ENCODE measurements around the gene NLRP4. TPM values are rescaled to one million over a fixed set of nuclear protein-coding genes. Genes with fewer than 3 reads are reported as not detected.

Gene NLRP4
- polyA plus RNA-seq, 1 donor (not counting 4 experiments of a cell fraction or from before 2014, with no cell fraction given): not detected

DNA sequence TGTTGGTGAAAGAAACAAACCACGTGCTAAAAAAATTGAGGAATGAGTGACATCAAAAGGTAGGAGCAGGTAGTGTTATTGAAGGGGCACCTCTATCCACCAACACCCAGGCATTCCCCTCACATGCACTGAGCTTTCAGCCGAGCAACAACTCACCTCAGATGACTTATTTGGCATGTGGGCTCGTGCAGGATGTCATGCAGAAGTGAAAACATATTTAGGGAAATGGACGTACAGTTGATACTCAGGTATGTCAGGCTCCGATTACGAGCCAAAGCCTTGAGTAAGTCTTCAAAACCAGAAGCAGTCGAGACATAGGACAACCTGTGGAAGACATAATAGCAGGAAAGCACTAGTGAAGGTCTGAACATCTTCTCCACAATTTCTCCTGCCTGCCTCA lies 34.9 kb upstream of the NLRP4 start:
- TF ChIP-seq EZH2 (IDR thresholded peaks at IDR 0.05; ENCODE audit: low read length) (no peak), CTCF (optimal IDR thresholded peaks at IDR 0.05 in 1 of 3, IDR thresholded peaks at IDR 0.05 in 1 of 3, conservative IDR thresholded peaks at IDR 0.05 in 1 of 3; ENCODE audit: extremely low read depth in 1 of 3, insufficient read depth in 2 of 3, low read length in 3 of 3) (no peak)
- no peaks in the 10 kb centered on the region for H3K4me1 ChIP-seq (ENCODE audit: control insufficient read depth, extremely low read depth, insufficient read depth, low read length)
- H3K36me3 ChIP-seq (ENCODE audit: control insufficient read depth in 2 of 2, extremely low read depth in 1 of 2, insufficient read depth in 2 of 2, low read length in 2 of 2): no peaks in the 10 kb centered on the region
- H3K9me3 ChIP-seq (ENCODE audit: control insufficient read depth, low read depth, low read length): peaks cover 2% of the 10 kb centered on the region
- no peak overlapping the region for H2AFZ ChIP-seq (ENCODE audit: control insufficient read depth, low read length)
- dilution Hi-C loops (cut with MboI; ENCODE audit: extremely low pct_ligation_motif_present, low sequenced_read_pairs): no loop called here
- H3K79me2 ChIP-seq (ENCODE audit: control insufficient read depth, insufficient read depth, low read length): no peaks in the 10 kb centered on the region
- H3K9me1 ChIP-seq (ENCODE audit: control insufficient read depth, extremely low read depth, insufficient read depth, low read length): no peaks in the 10 kb centered on the region
- H3K27me3 ChIP-seq (ENCODE audit: control insufficient read depth, extremely low read depth, insufficient read depth, low read length): no peaks in the 10 kb centered on the region
- FAIRE-seq (no peak), DNase-seq (ENCODE audit: low read depth, low spot score) (no peak)
- no peak overlapping the region for H3K4me3 ChIP-seq (ENCODE audit: control insufficient read depth in 2 of 3, extremely low read depth in 1 of 3, insufficient read depth in 2 of 3, low read depth in 1 of 3, low read length in 3 of 3)
- no peak overlapping the region for H3K27ac ChIP-seq (ENCODE audit: control insufficient read depth, insufficient read depth, low read length)
- no peaks in the 10 kb centered on the region for H4K20me1 ChIP-seq (ENCODE audit: control insufficient read depth, extremely low read depth, insufficient read depth, low read length)
- H3K9ac ChIP-seq (ENCODE audit: control insufficient read depth, extremely low read depth, insufficient read depth, low read length): no peak overlapping the region
- H3K4me2 ChIP-seq (ENCODE audit: control insufficient read depth, extremely low read depth, insufficient read depth, low read depth, low read length): no peak overlapping the region

- no peaks in the 10 kb centered on the region for H3K36me3 ChIP-seq (ENCODE audit: control insufficient read depth in 2 of 2, extremely low read depth in 1 of 2, insufficient read depth in 2 of 2, low read length in 2 of 2)
- no peak overlapping the region for H3K4me2 ChIP-seq (ENCODE audit: control insufficient read depth, extremely low read depth, insufficient read depth, low read depth, low read length)
- H2AFZ ChIP-seq (ENCODE audit: control insufficient read depth, low read length): no peak overlapping the region
- no peaks in the 10 kb centered on the region for H4K20me1 ChIP-seq (ENCODE audit: control insufficient read depth, extremely low read depth, insufficient read depth, low read length)
- H3K4me3 ChIP-seq (ENCODE audit: control insufficient read depth in 2 of 3, extremely low read depth in 1 of 3, insufficient read depth in 2 of 3, low read depth in 1 of 3, low read length in 3 of 3): no peak overlapping the region
- dilution Hi-C loops (cut with MboI; ENCODE audit: extremely low pct_ligation_motif_present, low sequenced_read_pairs): no loop called here
- no peak overlapping the region for H3K9ac ChIP-seq (ENCODE audit: control insufficient read depth, extremely low read depth, insufficient read depth, low read length)
- H3K27ac ChIP-seq (ENCODE audit: control insufficient read depth, insufficient read depth, low read length): no peak overlapping the region
- H3K9me3 ChIP-seq (ENCODE audit: control insufficient read depth, low read depth, low read length): peaks cover 4% of the 10 kb centered on the region
- H3K4me1 ChIP-seq (ENCODE audit: control insufficient read depth, extremely low read depth, insufficient read depth, low read length): no peaks in the 10 kb centered on the region
- FAIRE-seq (no peak), DNase-seq (ENCODE audit: low read depth, low spot score) (no peak)
- no peaks in the 10 kb centered on the region for H3K79me2 ChIP-seq (ENCODE audit: control insufficient read depth, insufficient read depth, low read length)
- H3K9me1 ChIP-seq (ENCODE audit: control insufficient read depth, extremely low read depth, insufficient read depth, low read length): no peaks in the 10 kb centered on the region
- no peaks in the 10 kb centered on the region for H3K27me3 ChIP-seq (ENCODE audit: control insufficient read depth, extremely low read depth, insufficient read depth, low read length)
- TF ChIP-seq CTCF (optimal IDR thresholded peaks at IDR 0.05 in 1 of 3, IDR thresholded peaks at IDR 0.05 in 1 of 3, conservative IDR thresholded peaks at IDR 0.05 in 1 of 3; ENCODE audit: extremely low read depth in 1 of 3, insufficient read depth in 2 of 3, low read length in 3 of 3): no peak
These were observed 34.1 kb upstream of the NLRP4 start for GRCh38 chr19:55802281-55802680.

All from keratinocyte (primary cell).